CD14-positive monocyte (primary cell): ENCODE measurements around the gene TENM3. TPM values are rescaled to one million over a fixed set of nuclear protein-coding genes. Genes with fewer than 3 reads are reported as not detected.

ENCODE experiments used
- DNase-seq, 3 donors: peaks; one replicate each; pipeline ENCODE4 v3.0.0-alpha.2; 2011 to 2022
- H2AFZ ChIP-seq: 2 replicates; pipeline ENCODE4 v1.6.0; 2012; ENCODE audit warnings: mild to moderate bottlenecking, low read depth, low read length, inconsistent platforms; ENCODE audit not compliant: insufficient read depth, poor library complexity, severe bottlenecking
- H3K27ac ChIP-seq, 2 donors: 1 replicate in 1 of 2; 2 replicates in 1 of 2; pipeline ENCODE4 v1.5.1; 2012 to 2013; ENCODE audit warnings: low read length in 2 of 2, control low read depth in 1 of 2, inconsistent platforms in 1 of 2, low read depth in 1 of 2, mild to moderate bottlenecking in 1 of 2
- H3K27me3 ChIP-seq, 2 donors: one replicate each; pipeline versions ENCODE4 v1.6.0 to v1.6.1; 2011 to 2013; ENCODE audit warnings: low read length in 2 of 2; ENCODE audit not compliant: control insufficient read depth in 2 of 2, insufficient read depth in 2 of 2
- H3K36me3 ChIP-seq, 2 donors: replicated peaks in 1 of 2; 1 replicate in 1 of 2; 2 replicates in 1 of 2; pipeline versions ENCODE4 v1.5.1 to v1.6.1; 2012 to 2013; ENCODE audit warnings: low read length in 2 of 2, control low read depth in 1 of 2, inconsistent platforms in 1 of 2, mild to moderate bottlenecking in 1 of 2; ENCODE audit not compliant: insufficient read depth in 2 of 2, control insufficient read depth in 1 of 2
- H3K4me1 ChIP-seq, 2 donors: 1 replicate in 1 of 2; 2 replicates in 1 of 2; pipeline versions ENCODE4 v1.5.1 to v1.6.1; 2012 to 2013; ENCODE audit warnings: low read length in 2 of 2, control low read depth in 1 of 2, inconsistent platforms in 1 of 2, mild to moderate bottlenecking in 1 of 2, moderate library complexity in 1 of 2; ENCODE audit not compliant: insufficient read depth in 2 of 2, control insufficient read depth in 1 of 2
- H3K4me2 ChIP-seq: replicated peaks from 2 replicates; pipeline ENCODE3; 2012; ENCODE audit warnings: low read length, moderate library complexity, mild to moderate bottlenecking; ENCODE audit not compliant: poor library complexity, severe bottlenecking; ENCODE audit errors: extremely low read depth
- H3K4me3 ChIP-seq, 3 experiments: fragments of 200-600 bp in 1 of 3; sonication (generic) in 1 of 3; replicated peaks in 1 of 3; 1 replicate in 2 of 3; 2 replicates in 1 of 3; pipeline ENCODE4 v1.5.1; 2011 to 2013; ENCODE audit warnings: low read length in 3 of 3, mild to moderate bottlenecking in 3 of 3, control low read depth in 2 of 3, low read depth in 2 of 3, inconsistent platforms in 1 of 3, moderate library complexity in 1 of 3
- H3K79me2 ChIP-seq: 2 replicates; pipeline ENCODE4 v1.6.0; 2012; ENCODE audit warnings: mild to moderate bottlenecking, control low read depth, inconsistent platforms, low read length, moderate library complexity; ENCODE audit not compliant: insufficient read depth
- H3K9ac ChIP-seq: 2 replicates; pipeline ENCODE4 v1.6.0; 2017; ENCODE audit warnings: low read length, mild to moderate bottlenecking; ENCODE audit not compliant: insufficient read depth, poor library complexity, severe bottlenecking
- H3K9me3 ChIP-seq, 2 donors: replicated peaks in 1 of 2; 1 replicate in 1 of 2; 2 replicates in 1 of 2; pipeline versions ENCODE4 v1.5.1 to v1.6.1; 2012 to 2013; ENCODE audit warnings: low read length in 2 of 2, control low read depth in 1 of 2; ENCODE audit not compliant: control insufficient read depth in 1 of 2, insufficient read depth in 1 of 2
- H4K20me1 ChIP-seq: 2 replicates; pipeline ENCODE4 v1.6.0; 2012; ENCODE audit warnings: mild to moderate bottlenecking, low read length, control low read depth, moderate library complexity; ENCODE audit not compliant: insufficient read depth
- H3K27ac Mint-ChIP-seq, 7 donors: one replicate each; pipeline ENCODE4 v1.8.0; 2020; ENCODE audit warnings: mild to moderate bottlenecking in 7 of 7, mixed read lengths in 7 of 7, moderate library complexity in 6 of 7, inconsistent platforms in 2 of 7
- H3K27me3 Mint-ChIP-seq, 3 donors: one replicate each; pipeline ENCODE4 v1.8.0; 2021 to 2022; ENCODE audit warnings: low read depth in 3 of 3, mild to moderate bottlenecking in 3 of 3, mixed read lengths in 3 of 3, moderate library complexity in 3 of 3, inconsistent platforms in 1 of 3
- H3K36me3 Mint-ChIP-seq, 2 donors: one replicate each; pipeline ENCODE4 v1.8.0; 2020; ENCODE audit warnings: mixed read lengths in 2 of 2, inconsistent platforms in 1 of 2, mild to moderate bottlenecking in 1 of 2
- H3K4me1 Mint-ChIP-seq: one replicate; pipeline ENCODE4 v1.8.0; 2020; ENCODE audit warnings: mild to moderate bottlenecking, mixed read lengths
- H3K4me3 Mint-ChIP-seq, 2 donors: one replicate each; pipeline ENCODE4 v1.8.0; 2020; ENCODE audit warnings: mild to moderate bottlenecking in 2 of 2, mixed read lengths in 2 of 2, moderate library complexity in 1 of 2
- H3K9me3 Mint-ChIP-seq, 7 donors: one replicate each; pipeline ENCODE4 v1.8.0; 2020 to 2022; ENCODE audit warnings: mixed read lengths in 7 of 7, mild to moderate bottlenecking in 6 of 7, moderate library complexity in 6 of 7, inconsistent platforms in 2 of 7
- WGBS: methylation state at CpG from one replicate; pipeline ENCODE4 v1.1.5; 2013; ENCODE audit warnings: missing lambda C conversion rate; ENCODE audit not compliant: insufficient coverage; 5-methylcytosine and 5-hydroxymethylcytosine counted together
- intact Hi-C, 2 donors: fragments of 100-400 bp; cut with micrococcal nuclease; formaldehyde crosslinking; loops; one replicate each; pipeline versions ENCODE4 v1.15.0 to v1.15.1; 2023
- polyA plus RNA-seq, 3 donors: library from polyadenylated mRNA; depleted of rRNA in 1 of 3; unstranded in 2 of 3; stranded (reverse) in 1 of 3; fragments of 300-500 nt in 2 of 3; fragments of >200 nt in 1 of 3; fragmentation: Illumina TruSeq in 2 of 3; gene quantifications; 1 replicate in 2 of 3; 2 replicates in 1 of 3; pipeline ENCODE4 v1.2.3, GENCODE V29; 2012 to 2021
- TF ChIP-seq, protein P1 (sequence below): fragments of 200-600 bp; IDR thresholded peaks from one replicate; pipeline ENCODE4 v1.8.0; 2022; ENCODE audit warnings: antibody characterized with exemption, mild to moderate bottlenecking

Gene TENM3
- polyA plus RNA-seq, 3 donors = not detected

DNA sequence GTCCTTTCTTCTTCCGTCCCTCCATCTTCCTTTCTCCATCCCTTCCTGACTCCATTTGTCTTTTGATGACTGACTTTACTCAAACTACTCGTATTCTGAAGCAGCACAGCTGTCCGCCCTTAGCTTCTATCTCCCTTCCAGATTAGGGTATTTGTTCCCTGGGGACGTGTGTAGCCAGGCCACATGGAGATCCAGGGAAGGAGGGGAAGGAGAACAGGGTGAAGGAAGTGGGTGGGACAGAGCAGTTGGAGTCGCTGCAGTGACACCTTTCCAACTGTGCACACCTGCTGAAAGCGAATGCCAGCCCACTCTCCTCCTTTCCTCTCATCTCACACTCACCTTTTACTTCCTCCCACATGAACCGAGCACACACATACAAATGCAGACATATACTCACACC is 350.2 kb downstream of the TENM3 start:
- H3K27ac Mint-ChIP-seq = no peak overlapping the region
- DNase-seq = no peak
- Histone ChIP-seq H3K4me2 (no peak overlapping the region), H3K4me3 (no peak overlapping the region), H3K9ac (no peak overlapping the region), H3K4me1 (no peaks in the 10 kb centered on the region), H3K36me3 (no peaks in the 10 kb centered on the region), H4K20me1 (no peaks in the 10 kb centered on the region), H2AFZ (no peak overlapping the region), H3K79me2 (no peaks in the 10 kb centered on the region), H3K27ac (no peak overlapping the region), H3K9me3 (peaks cover 0 to 5% of the 10 kb centered on the region in 2 donors), H3K27me3 (no peaks in the 10 kb centered on the region)
- no peaks in the 10 kb centered on the region for H3K4me1 Mint-ChIP-seq
- H3K36me3 Mint-ChIP-seq = no peaks in the 10 kb centered on the region
- H3K27me3 Mint-ChIP-seq = peaks cover 0 to 4% (median 2%) of the 10 kb centered on the region in 3 donors
- intact Hi-C loops = no loop called here
- no peak overlapping the region for H3K4me3 Mint-ChIP-seq
- TF ChIP-seq, protein P1, sequence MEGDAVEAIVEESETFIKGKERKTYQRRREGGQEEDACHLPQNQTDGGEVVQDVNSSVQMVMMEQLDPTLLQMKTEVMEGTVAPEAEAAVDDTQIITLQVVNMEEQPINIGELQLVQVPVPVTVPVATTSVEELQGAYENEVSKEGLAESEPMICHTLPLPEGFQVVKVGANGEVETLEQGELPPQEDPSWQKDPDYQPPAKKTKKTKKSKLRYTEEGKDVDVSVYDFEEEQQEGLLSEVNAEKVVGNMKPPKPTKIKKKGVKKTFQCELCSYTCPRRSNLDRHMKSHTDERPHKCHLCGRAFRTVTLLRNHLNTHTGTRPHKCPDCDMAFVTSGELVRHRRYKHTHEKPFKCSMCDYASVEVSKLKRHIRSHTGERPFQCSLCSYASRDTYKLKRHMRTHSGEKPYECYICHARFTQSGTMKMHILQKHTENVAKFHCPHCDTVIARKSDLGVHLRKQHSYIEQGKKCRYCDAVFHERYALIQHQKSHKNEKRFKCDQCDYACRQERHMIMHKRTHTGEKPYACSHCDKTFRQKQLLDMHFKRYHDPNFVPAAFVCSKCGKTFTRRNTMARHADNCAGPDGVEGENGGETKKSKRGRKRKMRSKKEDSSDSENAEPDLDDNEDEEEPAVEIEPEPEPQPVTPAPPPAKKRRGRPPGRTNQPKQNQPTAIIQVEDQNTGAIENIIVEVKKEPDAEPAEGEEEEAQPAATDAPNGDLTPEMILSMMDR = no peak
- 90% methylated on average over 2 of the region's 7 CpGs for WGBS
- peaks cover 0 to 7% (median 2%) of the 10 kb centered on the region in 7 donors for H3K9me3 Mint-ChIP-seq

DNA sequence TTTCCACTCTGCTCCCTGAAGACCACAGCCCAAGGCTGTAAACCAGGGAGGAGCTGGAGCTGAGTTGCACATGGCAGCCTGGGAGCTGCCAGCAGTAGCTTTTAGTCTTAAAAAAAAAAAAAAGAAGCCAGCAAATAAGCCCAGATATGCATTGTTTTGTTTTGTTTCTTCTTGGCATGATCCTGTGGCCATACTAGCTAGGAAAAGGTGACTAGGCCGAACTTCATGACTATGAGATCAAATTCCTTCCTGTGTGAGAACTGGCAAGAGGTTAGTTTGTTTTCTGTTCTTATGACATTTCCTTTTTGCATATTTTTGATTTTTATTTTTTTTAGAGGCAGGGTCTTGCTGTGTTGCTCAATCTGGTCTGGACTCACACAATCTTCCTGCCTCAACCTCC is 350.7 kb downstream of the TENM3 start:
- Mint-ChIP-seq H3K27ac (peak overlapping the region in 1 of 7 donors; percentile 4), H3K27me3 (peaks cover 0 to 4% (median 2%) of the 10 kb centered on the region in 3 donors), H3K4me1 (no peaks in the 10 kb centered on the region), H3K36me3 (no peaks in the 10 kb centered on the region), H3K4me3 (no peak overlapping the region), H3K9me3 (peaks cover 0 to 7% (median 2%) of the 10 kb centered on the region in 7 donors)
- Histone ChIP-seq H3K79me2 (no peaks in the 10 kb centered on the region), H3K9me3 (peaks cover 0 to 5% of the 10 kb centered on the region in 2 donors), H3K4me1 (no peaks in the 10 kb centered on the region), H3K27ac (no peak overlapping the region), H3K9ac (no peak overlapping the region), H3K4me3 (no peak overlapping the region), H4K20me1 (no peaks in the 10 kb centered on the region), H3K4me2 (no peak overlapping the region), H3K27me3 (no peaks in the 10 kb centered on the region), H2AFZ (no peak overlapping the region), H3K36me3 (no peaks in the 10 kb centered on the region)
- TF ChIP-seq, protein P1 = no peak
- intact Hi-C loops = no loop called here
- DNase-seq = no peak
- no CpG with 5 or more reads among the region's 1 CpG for WGBS
